UCSD-AML1 (cell line): ENCODE results near the gene EDIL3.

Source experiments
- DNase-seq: peaks from one replicate; lab custom pipeline; 2025; ENCODE audit not compliant: unreplicated experiment; lab: John Stamatoyannopoulos, UW

Gene EDIL3

DNA sequence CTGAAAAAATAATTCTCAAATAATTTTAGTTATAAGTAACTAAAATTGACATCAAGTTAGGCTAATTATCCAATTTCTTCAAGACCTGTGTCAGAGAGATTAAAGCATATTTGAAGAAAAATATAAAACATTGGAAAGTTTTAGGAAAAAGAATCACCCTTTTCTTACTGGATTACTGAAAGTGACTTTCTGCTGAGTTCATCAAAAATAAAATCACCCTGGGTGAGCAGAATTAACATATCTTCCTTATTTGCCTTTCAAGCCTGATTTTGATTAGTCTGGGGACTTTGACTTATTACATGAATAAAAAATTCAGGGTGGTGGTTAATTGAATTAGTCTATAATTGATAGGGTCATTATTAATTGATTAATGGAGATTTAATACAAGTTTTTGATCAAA, 411.8 kb downstream of the EDIL3 start:
- DNase-seq, result no peak

DNA sequence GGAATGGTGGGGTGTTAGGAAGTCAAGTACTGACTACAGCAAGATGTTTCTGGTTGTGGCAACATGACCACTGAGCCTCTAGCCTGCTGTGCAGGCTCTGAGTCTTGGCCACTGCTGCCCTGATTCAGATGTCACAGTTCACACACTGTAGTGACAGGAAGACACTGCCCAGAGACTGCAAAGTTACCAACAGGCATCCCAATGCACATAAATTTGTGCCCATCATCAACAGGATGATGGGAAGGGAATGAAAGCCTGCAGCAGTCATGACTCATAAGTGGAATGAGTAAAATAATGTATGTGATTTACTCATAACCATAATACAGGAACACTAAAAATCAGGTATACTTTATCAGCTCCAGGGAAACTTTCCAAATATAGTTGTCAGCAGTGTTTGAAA, 412.4 kb downstream of the EDIL3 start:
- DNase-seq, result no peak

DNA sequence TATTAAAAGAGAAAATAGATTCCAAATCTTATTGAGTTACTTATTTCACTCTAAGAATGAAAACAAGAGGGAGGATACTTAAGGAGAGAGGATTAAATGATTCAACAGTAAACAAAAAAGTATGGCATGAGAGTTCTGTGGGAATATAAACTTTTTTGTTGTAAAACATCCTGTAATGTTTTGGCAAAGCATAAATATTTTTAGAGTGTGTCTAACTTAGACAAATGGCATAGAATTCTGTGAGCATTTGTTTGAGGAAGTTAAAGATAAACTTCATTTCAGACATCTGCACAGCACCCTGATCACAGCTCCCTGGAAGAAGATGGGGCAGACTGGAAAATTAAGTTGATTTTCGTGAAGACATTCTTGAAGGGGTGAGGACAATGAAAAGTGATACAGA, 417.3 kb downstream of the EDIL3 start:
- no peak for DNase-seq

DNA sequence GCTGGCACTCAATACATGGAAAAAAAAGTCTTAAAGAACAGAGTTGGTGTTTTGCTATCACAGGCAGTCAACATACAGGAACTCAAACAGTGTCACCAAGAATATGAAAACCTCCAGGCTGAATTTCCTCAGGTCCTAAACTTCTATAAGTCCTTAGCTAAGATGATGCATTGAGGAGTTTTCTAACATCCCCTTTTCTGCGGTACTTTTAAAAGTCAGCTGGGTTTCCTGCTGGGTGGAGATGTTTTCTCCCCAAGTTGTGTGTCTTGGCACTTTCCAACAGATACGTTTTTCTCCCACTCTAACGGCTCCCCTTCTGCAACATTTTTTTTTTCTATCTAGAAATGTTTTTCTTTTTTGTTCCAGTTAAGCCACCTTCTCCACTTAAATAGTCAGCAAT, 419.2 kb downstream of the EDIL3 start:
- DNase-seq, result no peak

DNA sequence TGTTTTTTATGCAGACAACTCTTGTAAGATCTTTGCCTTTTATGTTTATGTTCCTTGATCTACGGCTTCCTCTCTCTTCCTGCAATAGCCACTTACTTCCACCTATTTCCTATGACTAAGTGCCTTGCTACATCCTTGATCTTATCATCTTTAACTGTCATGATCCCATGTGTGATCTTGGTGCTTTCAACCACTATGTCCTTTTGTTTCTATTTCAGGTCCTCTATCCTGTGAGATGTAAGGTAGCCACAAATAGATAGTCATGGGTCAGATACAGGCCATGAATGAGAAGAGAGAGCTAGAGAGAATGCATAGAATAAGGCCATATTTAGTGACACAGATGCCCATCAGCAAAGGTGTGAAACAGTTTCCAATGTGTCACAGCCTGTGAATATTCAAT, 420.4 kb downstream of the EDIL3 start:
- no peak for DNase-seq

DNA sequence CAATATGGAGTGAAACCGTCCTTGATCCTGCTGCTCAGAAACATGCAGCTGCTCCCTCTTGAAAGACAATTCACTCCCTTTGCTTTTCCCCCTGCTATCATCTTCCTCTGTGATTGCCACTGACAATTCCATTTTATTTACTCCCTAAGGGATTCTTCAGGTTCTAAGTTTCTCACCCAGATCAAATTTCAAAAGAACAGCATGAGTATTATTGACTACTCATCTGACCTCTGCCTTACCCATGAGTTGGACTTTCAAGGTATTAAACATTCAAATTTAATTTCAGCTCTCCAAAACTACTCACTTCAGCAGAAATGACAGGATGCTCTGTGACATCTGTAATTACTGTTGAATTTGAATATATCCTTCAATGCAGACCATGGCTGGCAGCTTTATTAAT, 427.5 kb downstream of the EDIL3 start:
- no peak for DNase-seq

DNA sequence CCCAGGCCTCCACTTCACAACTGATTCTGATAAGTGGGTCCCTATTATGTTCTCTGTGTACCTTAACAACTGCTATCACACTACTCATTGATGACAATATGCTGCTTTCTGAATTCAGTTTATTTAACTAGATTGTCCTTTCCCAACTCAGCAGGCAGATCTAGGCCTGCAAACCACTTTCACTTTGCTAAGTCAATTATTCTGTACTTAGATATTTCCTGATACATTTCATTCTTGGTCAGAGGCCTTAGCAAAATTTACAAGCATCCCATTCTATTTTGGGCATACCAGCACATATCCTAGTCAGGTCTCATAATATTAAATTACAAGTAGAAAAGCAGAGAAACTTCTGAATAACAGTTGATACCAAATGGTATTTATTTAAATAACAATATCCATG, 428.3 kb downstream of the EDIL3 start:
- DNase-seq, result no peak

DNA sequence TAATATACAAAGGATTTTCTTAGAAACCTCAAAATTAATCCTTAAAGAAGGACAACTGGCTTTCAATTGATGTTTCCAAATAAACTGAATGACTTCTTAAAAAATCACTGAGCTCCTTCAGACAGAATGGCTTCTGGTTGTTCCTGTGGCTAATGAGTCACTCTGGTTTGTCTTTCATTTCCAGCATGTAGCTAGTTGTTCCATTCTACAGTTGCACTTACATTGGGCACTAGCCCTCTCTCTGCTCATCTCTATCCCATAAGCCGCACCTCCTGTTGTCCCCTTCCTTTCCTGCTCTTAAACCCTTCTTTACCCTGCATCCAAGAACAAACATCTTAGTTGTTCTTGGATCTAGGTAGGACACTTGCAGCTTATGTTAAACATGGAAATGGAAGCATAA, 428.8 kb downstream of the EDIL3 start:
- DNase-seq, result no peak

DNA sequence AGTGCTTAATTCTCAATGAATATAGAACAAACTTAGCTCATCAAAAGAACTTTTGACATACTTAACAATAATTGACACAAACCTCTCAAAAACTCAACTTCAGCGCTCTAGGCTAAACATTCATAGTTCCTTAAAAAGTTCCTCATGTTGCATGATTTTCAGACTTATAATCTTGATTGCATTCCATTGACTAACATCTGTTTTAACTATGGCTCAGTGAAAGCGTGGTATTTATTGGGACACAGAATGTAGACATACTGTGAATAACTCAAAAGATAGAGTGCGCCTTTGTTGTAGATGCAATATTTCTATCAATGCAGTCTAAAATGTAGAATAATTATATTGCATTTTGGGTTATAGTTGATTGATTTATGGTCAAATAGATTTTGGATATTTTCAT, 436.9 kb downstream of the EDIL3 start:
- DNase-seq, result no peak

DNA sequence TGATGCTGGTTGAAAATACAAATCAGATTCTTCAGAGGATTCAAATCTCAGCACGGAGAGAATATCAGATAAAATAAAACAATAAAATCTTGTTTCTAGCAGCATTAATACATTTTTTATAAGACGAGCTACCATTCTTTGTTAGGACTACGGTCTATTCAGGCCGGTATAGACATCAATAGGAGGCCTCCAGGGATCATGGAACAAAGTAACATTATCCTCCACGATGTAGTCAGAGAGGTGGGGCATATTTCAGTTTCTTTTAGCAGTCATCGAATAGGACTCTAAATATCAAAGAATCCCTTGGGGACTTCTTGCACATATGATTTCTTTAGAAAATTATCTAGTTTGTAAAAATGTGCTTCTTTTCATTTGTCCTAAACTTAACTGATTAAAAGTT, 438.2 kb downstream of the EDIL3 start:
- no peak for DNase-seq

DNA sequence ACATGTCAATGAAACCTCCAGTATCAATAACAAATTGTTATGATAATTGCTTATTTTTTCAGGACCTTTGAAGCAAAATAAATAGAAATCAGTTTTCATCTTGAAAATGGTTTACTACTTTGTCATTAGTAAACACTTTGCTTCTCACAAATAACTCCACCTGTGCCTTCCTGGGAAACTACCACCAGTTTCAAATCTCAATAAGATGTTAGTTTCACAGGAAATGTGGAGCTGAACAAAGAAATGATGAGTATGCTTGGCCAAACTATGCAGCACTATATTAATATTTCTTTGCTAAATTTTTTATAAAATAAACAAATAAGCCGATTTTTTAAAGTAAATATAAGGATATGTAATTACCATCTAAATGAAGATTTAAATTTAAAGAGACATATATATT, 442.5 kb downstream of the EDIL3 start:
- no peak for DNase-seq

DNA sequence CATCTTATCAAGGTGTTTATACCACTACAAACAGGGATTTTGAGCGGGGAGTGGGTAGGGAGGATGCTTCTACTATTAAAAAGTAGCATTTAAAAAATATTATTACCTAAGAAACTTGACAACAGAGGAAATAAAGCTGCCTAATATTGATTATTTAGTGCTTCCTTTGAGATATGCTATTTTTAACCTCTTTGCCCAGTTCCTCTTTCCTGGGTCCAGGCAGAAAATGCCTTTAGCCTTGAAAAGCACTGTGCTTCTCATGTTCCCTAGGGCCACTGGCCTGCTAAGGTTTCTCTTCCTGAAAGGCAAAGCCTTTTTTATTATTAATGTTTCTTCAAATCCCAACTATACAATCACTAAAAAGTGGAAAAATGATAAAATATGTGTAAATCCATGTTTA, 446.8 kb downstream of the EDIL3 start:
- DNase-seq, result no peak

DNA sequence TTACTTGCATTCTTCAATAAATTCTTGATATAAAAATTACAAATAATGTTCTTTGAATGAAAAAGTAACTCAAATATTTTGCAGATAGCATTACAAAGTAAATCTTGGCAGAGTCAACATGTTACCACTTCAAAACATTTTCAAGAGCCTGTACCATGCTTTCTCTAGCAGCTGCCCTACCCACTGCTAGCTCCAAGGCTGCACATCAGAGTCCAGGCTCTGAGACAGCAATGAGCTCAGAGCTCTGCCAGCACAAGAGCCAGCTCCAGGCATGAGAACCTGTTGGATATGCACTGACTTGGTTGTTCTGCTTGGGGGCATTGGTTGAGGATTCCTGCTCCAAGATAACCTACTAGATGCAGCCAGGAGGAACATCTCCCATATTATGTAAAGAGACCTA, 452.7 kb downstream of the EDIL3 start:
- no peak for DNase-seq

DNA sequence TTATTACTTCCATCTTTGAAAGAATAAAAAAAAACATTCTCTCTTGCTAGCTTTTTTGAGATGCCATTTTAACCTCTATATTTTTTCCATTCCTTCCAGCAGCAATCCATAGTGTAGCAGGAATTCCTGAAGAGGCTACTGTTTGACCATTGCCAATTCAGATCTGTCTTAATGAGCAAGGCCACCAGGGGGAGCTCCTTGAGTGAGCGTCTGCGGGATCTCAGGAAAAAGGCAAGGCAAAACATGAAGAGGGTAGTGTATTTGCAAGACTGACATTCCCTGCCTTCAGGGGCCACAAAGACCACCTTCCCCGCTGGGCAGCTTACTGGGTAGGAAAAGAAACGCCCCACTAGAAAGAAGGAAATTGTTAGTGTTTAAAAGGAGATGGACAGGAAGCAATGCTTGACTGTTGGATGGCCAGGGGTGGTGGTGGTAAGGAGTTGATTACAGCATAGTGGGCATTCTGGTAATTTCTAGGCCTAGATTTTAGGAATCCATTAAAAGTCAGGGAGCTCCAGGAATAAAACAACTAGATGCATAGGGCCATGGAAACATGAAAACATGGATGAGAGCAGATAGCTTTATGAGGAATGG, 457.4 kb downstream of the EDIL3 start:
- peak; percentile 47 for DNase-seq

DNA sequence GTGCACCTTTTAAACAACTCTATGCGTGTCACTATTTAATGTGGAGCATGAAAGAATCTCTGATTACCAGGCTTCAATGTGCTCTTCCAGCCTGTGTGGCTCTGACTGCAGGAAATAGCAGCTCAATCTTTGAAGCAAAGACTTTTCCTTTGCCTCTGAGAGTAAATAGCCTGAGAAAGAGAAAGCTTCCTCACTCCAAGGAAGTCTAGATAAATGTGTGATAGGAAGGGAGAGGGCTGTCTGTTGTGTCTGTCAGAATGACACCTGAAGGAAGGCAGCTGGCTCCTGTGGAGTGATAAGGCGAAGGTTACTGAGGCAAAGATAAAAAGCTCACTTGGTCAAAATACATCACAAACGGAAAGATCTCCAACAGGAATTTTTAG, 458.7 kb downstream of the EDIL3 start:
- DNase-seq, result no peak

DNA sequence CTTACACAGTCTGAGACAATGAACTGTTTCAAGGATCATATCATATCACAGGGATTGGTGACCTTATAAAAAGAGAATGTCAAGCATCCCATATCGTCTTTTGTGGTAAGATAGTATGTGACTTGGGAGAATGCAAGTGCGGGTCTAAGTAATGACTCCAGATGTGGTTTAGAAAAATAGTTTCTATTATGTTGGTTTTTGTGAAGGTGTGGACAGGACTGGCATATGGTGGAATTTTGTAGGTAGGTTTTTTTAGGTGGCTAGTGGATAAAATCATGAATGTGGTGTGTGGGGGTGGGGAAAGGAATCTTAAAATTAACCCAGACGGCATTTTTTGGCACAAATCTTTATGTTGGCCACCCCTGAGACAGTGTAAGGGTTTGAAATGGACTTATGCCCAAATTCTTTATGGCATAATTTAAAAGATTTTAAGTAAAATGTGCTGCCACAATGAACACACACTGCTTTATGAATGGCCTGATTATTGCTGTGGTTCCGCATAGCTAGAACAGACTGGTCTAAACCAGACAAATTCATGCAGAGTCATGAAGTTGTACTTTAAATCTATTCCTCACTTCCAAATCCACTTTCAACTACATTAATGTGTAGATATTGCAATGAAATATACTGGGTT, 459.2 kb downstream of the EDIL3 start:
- DNase-seq, result no peak

DNA sequence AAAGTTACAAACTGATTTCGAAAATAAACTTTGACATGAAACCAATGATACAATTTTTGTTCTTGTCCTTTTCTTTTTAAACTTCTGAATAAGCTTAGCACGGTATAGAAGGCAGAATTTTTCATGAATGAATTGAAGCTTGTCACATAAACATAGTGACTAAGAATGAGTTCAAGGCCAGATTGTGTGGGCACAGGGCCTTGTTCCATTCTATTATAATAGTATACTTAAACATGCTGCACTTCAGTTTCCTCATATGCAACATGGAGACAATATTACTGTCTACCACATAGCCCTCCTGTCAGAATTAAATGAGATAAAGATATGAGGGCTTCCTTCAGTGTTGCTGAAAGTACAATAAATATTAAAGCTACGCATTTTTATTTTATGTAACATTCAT, 459.8 kb downstream of the EDIL3 start:
- DNase-seq, result no peak

DNA sequence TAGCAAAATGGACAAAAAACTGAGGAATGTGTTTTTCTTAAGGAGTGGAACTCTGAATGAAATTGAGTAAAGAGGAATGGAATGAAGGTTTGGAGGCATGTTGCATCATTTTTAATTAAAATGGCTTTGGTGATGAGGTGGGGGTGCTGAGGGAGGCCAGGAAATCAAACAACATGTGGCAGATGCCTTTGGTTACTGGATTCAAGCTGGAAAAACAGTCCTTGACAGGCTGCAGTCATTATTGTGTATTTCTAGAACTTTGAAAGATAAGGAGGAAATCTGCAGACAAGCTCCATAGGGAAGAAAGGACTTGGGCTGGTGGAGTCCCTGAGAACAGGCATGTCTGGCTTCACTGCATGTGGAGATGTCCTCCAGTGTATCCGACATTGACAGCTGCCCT, 460.5 kb downstream of the EDIL3 start:
- no peak for DNase-seq

DNA sequence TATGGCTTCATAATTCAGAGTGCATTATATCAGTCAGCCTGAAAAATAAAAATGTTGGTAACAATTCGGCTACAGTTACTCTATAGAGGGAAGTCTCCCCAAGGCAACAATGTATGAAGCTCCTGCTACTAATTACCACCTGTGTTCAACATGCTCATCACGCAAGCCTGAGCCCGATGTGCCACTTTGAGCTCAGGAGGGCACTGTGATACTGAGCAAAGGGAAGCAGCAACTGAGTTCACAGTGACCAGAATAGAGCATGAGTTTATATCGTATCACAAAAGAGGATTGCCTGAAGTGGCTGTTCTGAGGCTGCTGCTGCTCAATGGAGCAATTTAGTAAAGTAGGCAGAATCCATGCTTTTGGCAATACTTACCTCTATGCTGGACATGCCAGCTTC, 462.0 kb downstream of the EDIL3 start:
- DNase-seq, result no peak

DNA sequence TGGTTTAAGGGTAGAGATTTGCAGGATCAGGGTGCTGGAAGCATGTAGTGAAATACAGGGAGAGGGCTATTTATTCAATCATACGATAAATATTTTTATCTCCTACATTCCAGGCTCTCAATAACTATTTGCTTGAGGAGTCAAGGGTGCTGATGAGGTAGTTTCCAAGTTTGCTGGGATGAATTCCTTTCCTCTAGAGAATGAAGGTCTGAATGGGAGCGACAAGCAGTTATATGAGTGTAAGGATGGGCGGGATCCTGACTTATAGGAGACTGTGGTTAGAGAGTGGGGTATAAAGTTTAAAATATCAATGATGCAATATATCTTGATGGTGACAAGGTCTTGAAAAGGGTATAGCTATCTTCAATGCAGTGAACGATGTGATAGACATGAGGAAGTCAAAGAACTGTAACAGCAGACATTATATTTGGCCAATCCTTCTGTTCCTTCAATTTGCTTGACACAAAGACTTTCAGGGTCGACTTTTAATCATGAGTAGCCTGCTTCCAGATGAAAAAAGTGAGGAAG, 462.9 kb downstream of the EDIL3 start:
- no peak for DNase-seq

DNA sequence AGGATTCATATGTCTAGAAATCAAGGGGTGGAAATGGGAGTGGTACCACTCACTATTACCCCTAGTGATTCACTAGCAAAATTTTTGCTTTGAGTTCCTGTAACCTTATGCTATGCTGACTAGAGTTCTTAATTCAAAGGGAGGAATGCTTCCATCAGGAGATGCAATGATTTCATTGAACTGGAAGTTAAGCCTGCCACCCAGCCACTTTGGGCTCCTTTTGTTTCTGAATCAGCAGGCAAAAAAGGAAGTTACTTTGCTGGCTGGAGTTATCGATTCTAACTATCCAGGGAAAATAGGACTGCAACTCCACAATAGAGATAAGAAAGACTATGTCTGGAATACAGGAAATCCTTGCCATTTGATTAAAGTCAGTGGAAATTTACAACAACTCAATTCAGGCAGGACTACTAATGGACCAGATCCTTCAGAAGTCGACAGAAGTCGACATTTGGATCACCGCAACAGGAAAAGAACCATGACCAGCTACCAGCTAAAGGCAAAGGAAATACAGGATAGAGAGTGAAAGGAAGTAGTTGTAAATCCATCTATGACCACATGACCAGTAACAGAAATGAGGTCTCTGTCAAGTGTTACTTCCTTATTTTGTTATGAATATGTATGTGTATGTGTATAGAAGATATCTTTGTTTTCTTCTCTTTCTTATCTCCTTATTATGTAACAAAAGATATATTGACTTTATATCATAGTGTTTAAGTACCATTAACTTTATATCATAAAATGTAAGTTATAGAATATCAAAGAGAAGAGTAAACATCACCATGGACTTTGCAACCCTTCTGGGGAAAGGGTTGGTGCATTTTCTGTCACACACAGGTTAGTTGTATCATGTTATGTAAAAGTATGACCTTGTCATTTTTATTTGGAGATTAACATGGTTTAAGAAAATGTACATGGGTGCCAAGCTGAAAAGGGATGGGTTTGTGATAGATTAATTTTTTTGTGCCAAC, 465.3 kb downstream of the EDIL3 start:
- peak; percentile 38 for DNase-seq
